ENCODE results near the gene FOCAD. TPM values are rescaled to one million over a fixed set of nuclear protein-coding genes. Genes with fewer than 3 reads are reported as not detected.

The FOCAD gene
- total RNA-seq, 6 experiments from 2014 or later = 6.4 to 18.3 (median 7.8) TPM

GRCh38 chr9:20703146-20703545, 19.1 kb downstream of the FOCAD start:
- Histone ChIP-seq H3K27me3 (no peaks in the 10 kb centered on the region), H3K27ac (no peak overlapping the region), H3K4me1 (no peaks in the 10 kb centered on the region), H3K9me3 (no peaks in the 10 kb centered on the region), H3K36me3 (no peaks in the 10 kb centered on the region), H3K4me3 (no peak overlapping the region)
- DNase-seq (no peak), ATAC-seq (no peak)
- 92% methylated on average over 3 of the region's 3 CpGs for WGBS (ENCODE audit: insufficient coverage, low coverage, low lambda C conversion rate, missing lambda C conversion rate)
- TF ChIP-seq, protein P1, sequence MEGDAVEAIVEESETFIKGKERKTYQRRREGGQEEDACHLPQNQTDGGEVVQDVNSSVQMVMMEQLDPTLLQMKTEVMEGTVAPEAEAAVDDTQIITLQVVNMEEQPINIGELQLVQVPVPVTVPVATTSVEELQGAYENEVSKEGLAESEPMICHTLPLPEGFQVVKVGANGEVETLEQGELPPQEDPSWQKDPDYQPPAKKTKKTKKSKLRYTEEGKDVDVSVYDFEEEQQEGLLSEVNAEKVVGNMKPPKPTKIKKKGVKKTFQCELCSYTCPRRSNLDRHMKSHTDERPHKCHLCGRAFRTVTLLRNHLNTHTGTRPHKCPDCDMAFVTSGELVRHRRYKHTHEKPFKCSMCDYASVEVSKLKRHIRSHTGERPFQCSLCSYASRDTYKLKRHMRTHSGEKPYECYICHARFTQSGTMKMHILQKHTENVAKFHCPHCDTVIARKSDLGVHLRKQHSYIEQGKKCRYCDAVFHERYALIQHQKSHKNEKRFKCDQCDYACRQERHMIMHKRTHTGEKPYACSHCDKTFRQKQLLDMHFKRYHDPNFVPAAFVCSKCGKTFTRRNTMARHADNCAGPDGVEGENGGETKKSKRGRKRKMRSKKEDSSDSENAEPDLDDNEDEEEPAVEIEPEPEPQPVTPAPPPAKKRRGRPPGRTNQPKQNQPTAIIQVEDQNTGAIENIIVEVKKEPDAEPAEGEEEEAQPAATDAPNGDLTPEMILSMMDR (IDR thresholded peaks at IDR 0.05) = no peak
- no peak for TF ChIP-seq POLR2A (IDR thresholded peaks at IDR 0.05)
- intact Hi-C loops (cut with DNase I) = no loop called here

DNA sequence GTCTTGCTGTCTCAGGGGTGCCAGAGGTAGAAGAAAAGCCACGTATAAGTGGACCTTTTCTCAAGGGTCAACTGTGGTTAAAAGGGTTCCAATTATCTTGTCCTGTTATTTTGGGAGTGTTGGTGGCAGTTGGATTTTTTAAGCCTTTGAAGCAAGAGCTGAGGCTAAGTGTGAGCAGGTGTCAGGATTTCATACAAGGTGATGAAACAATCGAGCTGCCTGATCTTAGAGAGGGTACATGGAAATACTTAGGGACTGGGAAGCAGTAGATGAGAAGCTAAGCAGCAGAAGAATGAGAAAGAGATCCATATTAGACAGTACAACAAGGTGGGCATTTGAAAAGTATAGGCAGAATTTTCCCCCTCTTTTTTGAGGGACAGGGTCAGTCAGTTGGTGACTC, 23.6 kb downstream of the FOCAD start:
- no peaks in the 10 kb centered on the region for H3K9me3 ChIP-seq
- WGBS (ENCODE audit: insufficient coverage, low coverage, low lambda C conversion rate, missing lambda C conversion rate) = 70% methylated on average over 1 of the region's 2 CpGs
- no peak for DNase-seq
- H3K4me3 ChIP-seq = no peak overlapping the region
- H3K36me3 ChIP-seq = no peaks in the 10 kb centered on the region
- ATAC-seq = no peak
- H3K27me3 ChIP-seq = no peaks in the 10 kb centered on the region
- intact Hi-C loops (cut with DNase I) = no loop called here
- H3K4me1 ChIP-seq = no peaks in the 10 kb centered on the region
- no peak overlapping the region for H3K27ac ChIP-seq
- TF ChIP-seq, protein P1 (IDR thresholded peaks at IDR 0.05) = no peak
- no peak for TF ChIP-seq POLR2A (IDR thresholded peaks at IDR 0.05)

GRCh38 chr9:20713172-20713571, 29.1 kb downstream of the FOCAD start:
- H3K36me3 ChIP-seq = no peaks in the 10 kb centered on the region
- intact Hi-C loops (cut with DNase I) = no loop called here
- ATAC-seq (no peak), DNase-seq (no peak)
- TF ChIP-seq, protein P1 (IDR thresholded peaks at IDR 0.05) = no peak
- no peak for TF ChIP-seq POLR2A (IDR thresholded peaks at IDR 0.05)
- H3K27me3 ChIP-seq = no peaks in the 10 kb centered on the region
- H3K27ac ChIP-seq = no peak overlapping the region
- no peaks in the 10 kb centered on the region for H3K4me1 ChIP-seq
- WGBS (ENCODE audit: insufficient coverage, low coverage, low lambda C conversion rate, missing lambda C conversion rate) = 69% methylated on average over 1 of the region's 1 CpG
- H3K4me3 ChIP-seq = no peak overlapping the region
- no peaks in the 10 kb centered on the region for H3K9me3 ChIP-seq

DNA sequence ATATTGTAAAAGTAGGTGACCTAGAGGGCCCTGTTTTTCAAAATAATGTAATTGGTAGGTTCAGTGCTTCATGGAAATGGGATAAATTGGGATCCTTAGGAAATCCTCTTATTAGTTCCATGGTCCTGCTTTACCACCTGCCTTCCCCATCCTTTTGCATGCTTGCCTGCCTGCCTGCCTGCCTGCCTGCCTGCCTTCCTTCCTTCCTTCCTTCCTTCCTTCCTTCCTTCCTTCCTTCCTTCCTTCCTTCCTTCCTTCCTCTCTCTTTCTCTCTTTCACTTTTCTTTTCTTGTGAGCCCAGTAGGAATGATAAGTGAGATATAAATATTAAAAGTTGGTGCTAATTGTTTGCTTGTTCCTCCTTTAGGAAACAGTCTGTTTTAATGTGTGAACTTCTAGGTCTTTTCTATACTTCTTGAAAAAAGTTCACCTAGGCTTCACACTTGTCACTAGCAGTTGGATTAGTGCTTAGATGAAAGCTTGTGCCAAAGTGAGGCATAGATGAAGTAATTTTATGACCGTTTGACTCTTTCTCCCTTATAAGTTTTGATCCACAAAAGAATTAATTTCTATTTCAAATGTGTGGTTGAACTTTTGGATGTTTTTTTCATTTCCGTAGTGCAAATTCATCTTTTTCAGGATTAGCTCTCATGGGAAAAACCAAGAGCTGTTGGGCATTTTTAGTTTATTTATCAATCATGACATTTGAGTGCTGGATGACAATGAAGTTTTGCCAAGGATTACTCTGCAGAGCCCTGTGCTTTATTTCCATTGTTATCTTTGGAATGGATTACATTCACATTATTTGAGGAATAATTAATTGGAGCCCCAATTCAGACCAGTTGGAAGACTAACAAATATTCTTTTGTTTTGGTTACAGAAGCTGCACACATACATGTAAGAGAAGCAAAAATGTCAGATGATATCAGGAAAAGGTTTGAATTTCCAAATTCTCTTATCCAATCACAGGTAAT, 30.7 kb downstream of the FOCAD start:
- H3K36me3 ChIP-seq = no peaks in the 10 kb centered on the region
- no peak overlapping the region for H3K27ac ChIP-seq
- no peak for DNase-seq
- ATAC-seq = no peak
- no peaks in the 10 kb centered on the region for H3K27me3 ChIP-seq
- H3K9me3 ChIP-seq = no peaks in the 10 kb centered on the region
- intact Hi-C loops (cut with DNase I) = no loop called here
- no peaks in the 10 kb centered on the region for H3K4me1 ChIP-seq
- no peak overlapping the region for H3K4me3 ChIP-seq
- TF ChIP-seq, protein P1 (IDR thresholded peaks at IDR 0.05) = no peak
- TF ChIP-seq POLR2A (IDR thresholded peaks at IDR 0.05) = no peak
- 92% methylated on average over 2 of the region's 2 CpGs for WGBS (ENCODE audit: insufficient coverage, low coverage, low lambda C conversion rate, missing lambda C conversion rate)
